CD4-positive, alpha-beta memory T cell (primary cell): ENCODE results near the gene MMP24OS. TPM values are rescaled to one million over a fixed set of nuclear protein-coding genes. Genes with fewer than 3 reads are reported as not detected.

Experiments
- CTCF ChIA-PET: fragments of 350-600 bp; sonication (Branson Sonifier 250); formaldehyde crosslinking; loops from one replicate; lab custom pipeline; 2021; ENCODE audit warnings: inconsistent platforms; ENCODE audit not compliant: partially characterized antibody; lab: Charles Lee
- POLR2A ChIA-PET: fragments of 350-600 bp; sonication (Branson Sonifier 250); formaldehyde crosslinking; loops from one replicate; lab custom pipeline; 2021; ENCODE audit not compliant: partially characterized antibody; lab: Charles Lee
- DNase-seq, 5 donors: peaks; one replicate each; pipeline versions ENCODE4 v3.0.0 to v3.0.0-alpha.2; 2020 to 2022; ENCODE audit warnings: mixed read lengths in 1 of 5
- H3K27ac ChIP-seq: one replicate; pipeline ENCODE4 v1.7.0; 2013; ENCODE audit warnings: low read depth, low read length
- H3K27me3 ChIP-seq: 2 replicates; pipeline ENCODE4 v1.7.0; 2013; ENCODE audit warnings: mild to moderate bottlenecking, low read length, moderate library complexity; ENCODE audit not compliant: insufficient read depth
- H3K36me3 ChIP-seq: 2 replicates; pipeline ENCODE4 v1.7.0; 2013; ENCODE audit warnings: mild to moderate bottlenecking, low read length, moderate library complexity; ENCODE audit not compliant: insufficient read depth
- H3K4me1 ChIP-seq: 2 replicates; pipeline ENCODE4 v1.7.0; 2013; ENCODE audit warnings: mild to moderate bottlenecking, low read length, moderate library complexity; ENCODE audit not compliant: insufficient read depth
- H3K4me3 ChIP-seq, 2 donors: one replicate each; pipeline ENCODE4 v1.7.0; 2013; ENCODE audit warnings: low read length in 2 of 2, mild to moderate bottlenecking in 1 of 2
- H3K9me3 ChIP-seq, 2 donors: one replicate each; pipeline ENCODE4 v1.7.0; 2013; ENCODE audit warnings: low read length in 2 of 2, control low read depth in 1 of 2; ENCODE audit not compliant: control insufficient read depth in 1 of 2
- H3K27ac Mint-ChIP-seq, 7 donors: one replicate each; pipeline ENCODE4 v1.8.0; 2020 to 2021; ENCODE audit warnings: mixed read lengths in 7 of 7, mild to moderate bottlenecking in 6 of 7, inconsistent platforms in 3 of 7, moderate library complexity in 3 of 7
- H3K27me3 Mint-ChIP-seq, 2 donors: one replicate each; pipeline ENCODE4 v1.8.0; 2020 to 2021; ENCODE audit warnings: mixed read lengths in 2 of 2
- H3K36me3 Mint-ChIP-seq, 2 donors: one replicate each; pipeline ENCODE4 v1.8.0; 2020 to 2021; ENCODE audit warnings: mixed read lengths in 2 of 2, inconsistent platforms in 1 of 2, mild to moderate bottlenecking in 1 of 2
- H3K4me1 Mint-ChIP-seq, 4 donors: one replicate each; pipeline ENCODE4 v1.8.0; 2020 to 2021; ENCODE audit warnings: mixed read lengths in 4 of 4, mild to moderate bottlenecking in 1 of 4
- H3K4me3 Mint-ChIP-seq, 8 donors: one replicate each; pipeline ENCODE4 v1.8.0; 2020 to 2021; ENCODE audit warnings: mixed read lengths in 8 of 8, mild to moderate bottlenecking in 7 of 8, moderate library complexity in 6 of 8, inconsistent platforms in 3 of 8
- H3K9me3 Mint-ChIP-seq, 8 donors: one replicate each; pipeline ENCODE4 v1.8.0; 2020 to 2021; ENCODE audit warnings: mixed read lengths in 8 of 8, mild to moderate bottlenecking in 5 of 8, inconsistent platforms in 3 of 8, moderate library complexity in 1 of 8
- intact Hi-C: fragments of 100-400 bp; cut with micrococcal nuclease; formaldehyde crosslinking; loops from one replicate; pipeline ENCODE4 v1.15.1; 2023
- polyA plus RNA-seq, 2 donors: library from polyadenylated mRNA; unstranded; fragments of 300-500 nt; fragmentation: Illumina TruSeq; gene quantifications; one replicate each; pipeline ENCODE4 v1.2.3, GENCODE V29; 2021
- total RNA-seq, 2 experiments: library from RNA; stranded (reverse); gene quantifications; one replicate each; pipeline ENCODE4 v1.2.3, GENCODE V29; 2021

The MMP24OS gene
- total and polyA plus RNA-seq, 4 experiments from 2014 or later: 4.4 to 91.6 (median 47.0) TPM

GRCh38 chr20:35275741-35276251 lies 2.1 kb downstream of the MMP24OS start:
- Mint-ChIP-seq H3K4me3 (peak overlapping the region in 5 of 8 donors; percentile 4 to 98 (median 56)), H3K27me3 (no peaks in the 10 kb centered on the region), H3K36me3 (peaks cover 19 to 35% of the 10 kb centered on the region in 2 donors), H3K4me1 (peaks cover 3 to 35% (median 15%) of the 10 kb centered on the region in 4 donors), H3K27ac (peak overlapping the region in 6 of 7 donors; percentile 38 to 100 (median 98)), H3K9me3 (no peaks in the 10 kb centered on the region)
- Histone ChIP-seq H3K27me3 (no peaks in the 10 kb centered on the region), H3K4me1 (peaks cover 14% of the 10 kb centered on the region), H3K36me3 (peaks cover 37% of the 10 kb centered on the region), H3K9me3 (no peaks in the 10 kb centered on the region), H3K4me3 (no peak overlapping the region), H3K27ac (no peak overlapping the region)
- ChIA-PET POLR2A (interaction anchor here (1.0 to 1.6 kb wide), 3 partner anchors 9 to 129 kb away, joined by 3 to 5 read pairs (median 4); partner anchors contain the start of genes EDEM2 and EIF6), CTCF (interaction anchor here (1.1 to 1.4 kb wide), 3 partner anchors 9 to 67 kb away, joined by 3 to 4 read pairs (median 3); partner anchors contain the start of gene EIF6)
- intact Hi-C loops: no loop called here
- DNase-seq: no peak

- Histone ChIP-seq H3K27me3 (no peaks in the 10 kb centered on the region), H3K9me3 (no peaks in the 10 kb centered on the region), H3K4me3 (no peak overlapping the region), H3K4me1 (peaks cover 14% of the 10 kb centered on the region), H3K36me3 (peaks cover 23% of the 10 kb centered on the region), H3K27ac (no peak overlapping the region)
- Mint-ChIP-seq H3K4me1 (peaks cover 3 to 34% (median 11%) of the 10 kb centered on the region in 4 donors), H3K27ac (peak overlapping the region in 2 of 7 donors; percentile 10 to 29), H3K9me3 (no peaks in the 10 kb centered on the region), H3K36me3 (peaks cover 12 to 31% of the 10 kb centered on the region in 2 donors), H3K27me3 (no peaks in the 10 kb centered on the region), H3K4me3 (no peak overlapping the region)
- intact Hi-C loops: no loop called here
- POLR2A ChIA-PET: interaction anchor here (0.5 to 1.3 kb wide), 2 partner anchors 13 to 127 kb away, joined by 3 to 4 read pairs; partner anchors contain the start of gene EDEM2
- DNase-seq: no peak
- CTCF ChIA-PET: interaction anchor here (1.1 to 1.4 kb wide), 2 partner anchors 10 to 66 kb away, joined by 3 read pairs; partner anchors contain the start of gene EIF6
Observed at GRCh38 chr20:35274172-35275092, 3.5 kb downstream of the MMP24OS start.

- H3K4me3 ChIP-seq: no peak overlapping the region
- Mint-ChIP-seq H3K4me1 (peaks cover 6 to 38% (median 13%) of the 10 kb centered on the region in 4 donors), H3K27me3 (no peaks in the 10 kb centered on the region), H3K36me3 (peaks cover 13 to 28% of the 10 kb centered on the region in 2 donors), H3K4me3 (no peak overlapping the region), H3K27ac (peak overlapping the region in 3 of 7 donors; percentile 17 to 72 (median 60)), H3K9me3 (no peaks in the 10 kb centered on the region)
- H3K9me3 ChIP-seq: no peaks in the 10 kb centered on the region
- no peaks in the 10 kb centered on the region for H3K27me3 ChIP-seq
- ChIA-PET POLR2A (interaction anchor here (0.6 kb wide), 1 partner anchor 9 kb away, joined by 3 read pairs; no protein-coding TSS in a partner anchor), CTCF (no interaction called here)
- H3K36me3 ChIP-seq: peaks cover 15% of the 10 kb centered on the region
- peaks cover 14% of the 10 kb centered on the region for H3K4me1 ChIP-seq
- DNase-seq: no peak
- no peak overlapping the region for H3K27ac ChIP-seq
- intact Hi-C loops: no loop called here
Observed at GRCh38 chr20:35273449-35274171, 4.3 kb downstream of the MMP24OS start.

- DNase-seq: no peak
- no peaks in the 10 kb centered on the region for H3K27me3 Mint-ChIP-seq
- H3K27me3 ChIP-seq: no peaks in the 10 kb centered on the region
- H3K9me3 ChIP-seq: no peaks in the 10 kb centered on the region
- H3K27ac Mint-ChIP-seq: peak overlapping the region in 2 of 7 donors; percentile 32 to 52
- no peak overlapping the region for H3K4me3 Mint-ChIP-seq
- H3K36me3 Mint-ChIP-seq: peaks cover 17 to 25% of the 10 kb centered on the region in 2 donors
- peaks cover 11% of the 10 kb centered on the region for H3K4me1 ChIP-seq
- no peak overlapping the region for H3K4me3 ChIP-seq
- CTCF ChIA-PET: interaction anchor here (1.2 kb wide), 2 partner anchors 127 to 176 kb away, joined by 3 to 4 read pairs; no protein-coding TSS in a partner anchor
- intact Hi-C loops: no loop called here
- peaks cover 24% of the 10 kb centered on the region for H3K36me3 ChIP-seq
- H3K4me1 Mint-ChIP-seq: peaks cover 4 to 30% (median 13%) of the 10 kb centered on the region in 4 donors
- no peaks in the 10 kb centered on the region for H3K9me3 Mint-ChIP-seq
- POLR2A ChIA-PET: no interaction called here
- H3K27ac ChIP-seq: no peak overlapping the region
Observed at GRCh38 chr20:35271904-35272303, 6.0 kb downstream of the MMP24OS start.

GRCh38 chr20:35271073-35271882 lies 6.6 kb downstream of the MMP24OS start:
- POLR2A ChIA-PET: no interaction called here
- Histone ChIP-seq H3K27me3 (no peaks in the 10 kb centered on the region), H3K9me3 (no peaks in the 10 kb centered on the region), H3K4me3 (no peak overlapping the region), H3K36me3 (peaks cover 24% of the 10 kb centered on the region), H3K4me1 (peaks cover 5% of the 10 kb centered on the region), H3K27ac (no peak overlapping the region)
- no peak for DNase-seq
- no peaks in the 10 kb centered on the region for H3K9me3 Mint-ChIP-seq
- CTCF ChIA-PET: interaction anchor here (0.6 to 1.2 kb wide), 2 partner anchors 126 to 432 kb away, joined by 3 read pairs; no protein-coding TSS in a partner anchor
- intact Hi-C loops: no loop called here
- H3K27ac Mint-ChIP-seq: peak overlapping the region in 3 of 7 donors; percentile 7 to 52 (median 27)
- H3K4me3 Mint-ChIP-seq: no peak overlapping the region
- H3K27me3 Mint-ChIP-seq: no peaks in the 10 kb centered on the region
- peaks cover 23 to 31% of the 10 kb centered on the region in 2 donors for H3K36me3 Mint-ChIP-seq
- peaks cover 8 to 23% (median 11%) of the 10 kb centered on the region in 4 donors for H3K4me1 Mint-ChIP-seq
